ENCODE measurements around the gene CYP4F22. TPM values are rescaled to one million over a fixed set of nuclear protein-coding genes. Genes with fewer than 3 reads are reported as not detected.

The CYP4F22 gene
- total RNA-seq, 2 donors from 2014 or later, result not detected

GRCh38 chr19:15516363-15516762 is 8.0 kb downstream of the CYP4F22 start:
- Histone ChIP-seq H3K27me3 (ENCODE audit: control insufficient read depth, insufficient read depth, low read length, poor library complexity, severe bottlenecking) (no peaks in the 10 kb centered on the region), H3K9ac (ENCODE audit: extremely low read depth, low read length, poor library complexity, severe bottlenecking) (no peak overlapping the region), H3K9me3 (ENCODE audit: control insufficient read depth, low read length) (peaks cover 33% of the 10 kb centered on the region), H3K27ac (ENCODE audit: low read depth, low read length) (no peak overlapping the region), H3K4me3 (ENCODE audit: low read length) (no peak overlapping the region), H3K36me3 (ENCODE audit: control insufficient read depth, insufficient read depth, low read length) (no peaks in the 10 kb centered on the region), H3K4me1 (ENCODE audit: control insufficient read depth, insufficient read depth, low read length) (no peaks in the 10 kb centered on the region)
- Mint-ChIP-seq H3K36me3 (ENCODE audit: low read depth) (peaks cover 5% of the 10 kb centered on the region), H3K27me3 (ENCODE audit: insufficient read depth) (no peaks in the 10 kb centered on the region), H3K4me1 (no peaks in the 10 kb centered on the region), H3K27ac (no peak overlapping the region), H3K4me3 (no peak overlapping the region), H3K9me3 (peaks cover 90% of the 10 kb centered on the region)
- DNase-seq, result no peak
- WGBS, 2 experiments (ENCODE audit: insufficient coverage in 1 of 2, insufficient read length in 1 of 2), result 70% methylated on average over 3 of the region's 3 CpGs; no CpG with 5 or more reads in 1 of the 2 experiments
- no peak for TF ChIP-seq CTCF (conservative IDR thresholded peaks at IDR 0.05)

- WGBS, 2 experiments (ENCODE audit: insufficient coverage in 1 of 2, insufficient read length in 1 of 2), result 50 to 72% methylated on average over 1 of the region's 1 CpG
- H3K9me3 Mint-ChIP-seq, result peaks cover 91% of the 10 kb centered on the region
Measured at GRCh38 chr19:15517778-15518177, 9.5 kb downstream of the CYP4F22 start.

GRCh38 chr19:15519433-15519976 is 11.2 kb downstream of the CYP4F22 start:
- Histone ChIP-seq H3K4me3 (ENCODE audit: low read length) (no peak overlapping the region), H3K36me3 (ENCODE audit: control insufficient read depth, insufficient read depth, low read length) (no peaks in the 10 kb centered on the region), H3K27me3 (ENCODE audit: control insufficient read depth, insufficient read depth, low read length, poor library complexity, severe bottlenecking) (no peaks in the 10 kb centered on the region), H3K27ac (ENCODE audit: low read depth, low read length) (no peak overlapping the region), H3K4me1 (ENCODE audit: control insufficient read depth, insufficient read depth, low read length) (no peaks in the 10 kb centered on the region), H3K9me3 (ENCODE audit: control insufficient read depth, low read length) (peaks cover 48% of the 10 kb centered on the region), H3K9ac (ENCODE audit: extremely low read depth, low read length, poor library complexity, severe bottlenecking) (no peak overlapping the region)
- Mint-ChIP-seq H3K4me1 (no peaks in the 10 kb centered on the region), H3K27ac (no peak overlapping the region), H3K9me3 (peaks cover 93% of the 10 kb centered on the region), H3K4me3 (no peak overlapping the region), H3K36me3 (ENCODE audit: low read depth) (peaks cover 5% of the 10 kb centered on the region), H3K27me3 (ENCODE audit: insufficient read depth) (no peaks in the 10 kb centered on the region)
- DNase-seq, result no peak
- 70 to 75% methylated on average over 6 of the region's 6 CpGs for WGBS, 2 experiments (ENCODE audit: insufficient coverage in 1 of 2, insufficient read length in 1 of 2)
- no peak for TF ChIP-seq CTCF (conservative IDR thresholded peaks at IDR 0.05)

More at GRCh38 chr19:15517778-15518177, 9.5 kb downstream of the CYP4F22 start:
- no peaks in the 10 kb centered on the region for H3K4me1 ChIP-seq (ENCODE audit: control insufficient read depth, insufficient read depth, low read length)
- H3K27ac ChIP-seq (ENCODE audit: low read depth, low read length), result no peak overlapping the region
- H3K27me3 ChIP-seq (ENCODE audit: control insufficient read depth, insufficient read depth, low read length, poor library complexity, severe bottlenecking), result no peaks in the 10 kb centered on the region
- peaks cover 38% of the 10 kb centered on the region for H3K9me3 ChIP-seq (ENCODE audit: control insufficient read depth, low read length)
- peaks cover 5% of the 10 kb centered on the region for H3K36me3 Mint-ChIP-seq (ENCODE audit: low read depth)
- no peak overlapping the region for H3K4me3 Mint-ChIP-seq
- TF ChIP-seq CTCF (conservative IDR thresholded peaks at IDR 0.05), result no peak
- H3K27me3 Mint-ChIP-seq (ENCODE audit: insufficient read depth), result no peaks in the 10 kb centered on the region
- H3K4me1 Mint-ChIP-seq, result no peaks in the 10 kb centered on the region
- H3K36me3 ChIP-seq (ENCODE audit: control insufficient read depth, insufficient read depth, low read length), result no peaks in the 10 kb centered on the region
- H3K4me3 ChIP-seq (ENCODE audit: low read length), result no peak overlapping the region
- no peak for DNase-seq
- H3K27ac Mint-ChIP-seq, result no peak overlapping the region
- no peak overlapping the region for H3K9ac ChIP-seq (ENCODE audit: extremely low read depth, low read length, poor library complexity, severe bottlenecking)
